Erythroblast (primary cell): Measurements from ENCODE around the gene C1QB.

ENCODE experiments used
- GATA1 ChIP-seq: IDR thresholded peaks from 2 replicates; pipeline ENCODE4 v1.6.1; 2011; ENCODE audit warnings: low read depth, mild to moderate bottlenecking, control low read depth, low read length, moderate library complexity
- POLR2A ChIP-seq: IDR thresholded peaks from 2 replicates; pipeline ENCODE4 v1.6.1; 2011; ENCODE audit warnings: mild to moderate bottlenecking, low read length

GRCh38 chr1:22651941-22652856 is 837 bp upstream of the C1QB start:
- TF ChIP-seq POLR2A, result no peak
- TF ChIP-seq GATA1, result no peak
